HG02623 (cell line): ENCODE data around the gene SERPINB6.
"Not testable (repeated sequence)": the region's sequence is repeated elsewhere in the genome, so short reads cannot be mapped to it uniquely, and the experiment has no call there.

ENCODE experiments used
- ATAC-seq: cut with Tn5 transposase; IDR thresholded peaks from one replicate; pipeline ENCODE4 v1.9.1; 2021; ENCODE audit warnings: moderate library complexity; ENCODE audit not compliant: unreplicated experiment

The SERPINB6 gene

GRCh38 chr6:2959909-2960719, 11.3 kb downstream of the SERPINB6 start:
- no peak for ATAC-seq

GRCh38 chr6:2958776-2959175, 12.6 kb downstream of the SERPINB6 start:
- ATAC-seq, result no peak

GRCh38 chr6:2958331-2958711, 13.0 kb downstream of the SERPINB6 start:
- no peak for ATAC-seq

- ATAC-seq, result no peak
Measured at GRCh38 chr6:2957696-2958330, 13.6 kb downstream of the SERPINB6 start.

- ATAC-seq, result no peak
Measured at GRCh38 chr6:2956930-2957685, 14.3 kb downstream of the SERPINB6 start.

GRCh38 chr6:2953098-2953497, 18.3 kb downstream of the SERPINB6 start:
- ATAC-seq, result no peak

- no peak for ATAC-seq
Measured at GRCh38 chr6:2952557-2953095, 18.7 kb downstream of the SERPINB6 start.

GRCh38 chr6:2951728-2952127, 19.6 kb downstream of the SERPINB6 start:
- no peak for ATAC-seq

- no peak for ATAC-seq
Measured at GRCh38 chr6:2950713-2951112, 20.7 kb downstream of the SERPINB6 start.

GRCh38 chr6:2949536-2950083, 21.8 kb downstream of the SERPINB6 start:
- no peak for ATAC-seq

- ATAC-seq, result no peak
Measured at GRCh38 chr6:2949121-2949520, 22.2 kb downstream of the SERPINB6 start.

GRCh38 chr6:2948228-2949025, 22.9 kb downstream of the SERPINB6 start:
- no peak for ATAC-seq

GRCh38 chr6:2947445-2947844, 23.9 kb downstream of the SERPINB6 start:
- no peak for ATAC-seq

- ATAC-seq, result no peak
Measured at GRCh38 chr6:2945153-2945452, 26.3 kb downstream of the SERPINB6 start.

GRCh38 chr6:2944405-2945152, 26.8 kb downstream of the SERPINB6 start:
- ATAC-seq, result no peak

GRCh38 chr6:2943564-2943955, 27.8 kb downstream of the SERPINB6 start:
- ATAC-seq, result no peak

GRCh38 chr6:2942914-2943563, 28.3 kb downstream of the SERPINB6 start:
- ATAC-seq, result no peak

- ATAC-seq, result not testable (repeated sequence)
Measured at GRCh38 chr6:2942116-2942515, 29.3 kb downstream of the SERPINB6 start.

GRCh38 chr6:2940851-2941250, 30.5 kb downstream of the SERPINB6 start:
- no peak for ATAC-seq
